ENCODE measurements around the gene PARVA.

Gene PARVA

GRCh38 chr11:12565406-12565805, 188.0 kb downstream of the PARVA start:
- no peak for DNase-seq

DNA sequence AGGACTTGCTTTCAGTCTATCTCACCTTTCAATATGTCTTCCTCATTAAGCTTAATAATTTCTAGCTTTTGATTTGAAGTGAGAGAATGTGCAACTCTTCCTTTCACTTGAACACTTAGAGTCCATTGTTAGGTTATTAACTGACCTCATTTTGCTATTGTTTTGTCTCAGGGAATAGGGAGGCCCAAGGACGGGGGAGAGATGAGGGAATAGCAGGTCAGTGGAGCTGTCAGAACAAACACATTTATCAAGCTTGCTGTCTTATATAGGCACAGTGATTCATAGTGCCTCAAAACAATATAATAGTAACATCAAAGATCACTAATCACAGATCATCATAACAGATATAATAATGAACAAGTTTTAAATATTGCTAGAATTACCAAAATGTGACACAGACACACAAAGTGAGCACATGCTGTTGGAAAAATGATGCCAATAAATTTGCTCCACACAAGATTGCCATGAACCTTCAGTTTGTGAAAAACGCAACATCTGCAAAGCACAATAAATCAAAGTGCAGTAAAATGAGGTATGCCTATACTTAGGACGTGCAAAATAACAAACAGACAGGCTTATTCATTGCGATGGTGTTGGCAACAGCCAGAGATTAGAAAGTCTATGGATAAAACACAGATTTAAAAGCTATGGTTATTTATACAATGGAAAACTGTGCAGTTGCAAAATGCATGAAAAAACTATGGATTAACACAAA, 190.5 kb downstream of the PARVA start:
- no peak for DNase-seq

DNA sequence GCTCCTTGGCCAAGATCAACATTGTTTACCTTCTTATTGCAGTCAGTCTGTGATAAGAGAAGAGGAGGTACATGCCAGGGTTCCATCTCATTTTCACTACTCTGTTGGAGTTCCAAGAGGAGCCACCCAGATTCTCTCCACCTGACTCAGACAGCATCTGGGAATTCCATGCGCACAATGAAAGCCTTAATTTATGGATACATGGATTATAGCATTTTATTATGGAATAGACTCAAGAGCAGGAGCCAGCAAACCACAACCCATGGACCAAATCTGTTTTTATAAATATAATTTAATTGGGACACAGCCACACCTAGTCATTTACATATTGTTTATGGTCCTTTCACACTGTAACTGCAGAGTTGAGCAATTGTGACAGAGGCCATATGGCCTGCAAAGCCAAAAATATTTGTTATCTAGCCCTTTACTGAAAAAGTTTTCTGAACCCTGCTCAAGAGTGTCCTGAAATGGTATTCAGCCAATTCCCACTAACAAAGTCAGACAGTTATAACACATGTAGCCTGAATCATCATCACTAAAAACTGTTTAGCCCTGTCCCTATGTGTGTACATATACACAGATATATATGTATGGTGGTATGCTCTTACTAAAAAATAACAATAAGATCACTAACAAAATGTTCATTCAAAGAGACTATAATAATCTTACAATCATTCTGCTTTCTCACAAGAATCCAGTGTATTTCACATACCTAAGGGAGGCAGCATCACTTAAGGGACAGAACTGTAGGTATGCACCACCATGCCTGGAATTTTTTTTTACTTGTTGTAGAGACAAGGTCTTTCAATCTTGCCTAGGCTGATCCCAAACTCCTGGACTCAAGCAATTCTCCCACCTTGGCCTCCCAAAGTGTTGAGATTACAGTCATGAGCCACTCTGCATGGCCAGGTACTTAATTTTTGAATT, 192.4 kb downstream of the PARVA start:
- no peak for DNase-seq

DNA sequence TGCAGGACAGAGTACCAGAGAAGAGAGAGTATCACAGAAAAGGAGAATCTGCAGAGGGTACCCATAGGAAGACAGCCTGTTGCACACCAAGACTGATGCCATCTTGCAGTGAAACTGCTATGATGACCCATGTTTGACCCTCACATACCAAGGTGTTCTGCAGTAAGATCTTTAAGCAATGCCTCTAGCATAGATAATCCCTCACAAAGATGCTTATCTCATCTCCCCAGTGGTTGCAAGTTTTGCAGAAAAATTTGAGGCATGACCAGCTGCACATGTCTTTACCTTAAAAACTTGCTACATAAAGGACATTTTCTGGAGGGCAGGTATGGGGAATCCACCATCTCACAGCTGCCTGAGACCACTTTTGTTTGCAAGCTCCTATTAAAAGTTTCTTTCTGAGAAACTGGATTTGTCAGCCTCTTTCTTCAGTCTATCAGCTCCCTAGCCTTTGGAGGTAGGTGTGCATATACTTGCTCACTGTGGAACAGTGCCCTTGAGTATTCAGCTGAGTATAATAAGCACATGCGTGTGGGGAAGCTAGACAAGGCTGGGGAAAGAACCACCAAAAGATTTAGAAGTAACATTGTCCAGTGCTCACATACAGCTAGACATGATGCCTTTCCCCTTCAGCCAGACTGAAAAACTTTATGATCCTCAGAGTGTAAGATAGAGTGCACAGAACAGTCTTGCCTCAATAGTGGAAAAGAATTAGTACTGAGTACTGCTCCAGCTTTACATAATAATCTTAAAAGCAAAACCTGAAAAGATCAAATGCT, 196.5 kb downstream of the PARVA start:
- no peak for DNase-seq

DNA sequence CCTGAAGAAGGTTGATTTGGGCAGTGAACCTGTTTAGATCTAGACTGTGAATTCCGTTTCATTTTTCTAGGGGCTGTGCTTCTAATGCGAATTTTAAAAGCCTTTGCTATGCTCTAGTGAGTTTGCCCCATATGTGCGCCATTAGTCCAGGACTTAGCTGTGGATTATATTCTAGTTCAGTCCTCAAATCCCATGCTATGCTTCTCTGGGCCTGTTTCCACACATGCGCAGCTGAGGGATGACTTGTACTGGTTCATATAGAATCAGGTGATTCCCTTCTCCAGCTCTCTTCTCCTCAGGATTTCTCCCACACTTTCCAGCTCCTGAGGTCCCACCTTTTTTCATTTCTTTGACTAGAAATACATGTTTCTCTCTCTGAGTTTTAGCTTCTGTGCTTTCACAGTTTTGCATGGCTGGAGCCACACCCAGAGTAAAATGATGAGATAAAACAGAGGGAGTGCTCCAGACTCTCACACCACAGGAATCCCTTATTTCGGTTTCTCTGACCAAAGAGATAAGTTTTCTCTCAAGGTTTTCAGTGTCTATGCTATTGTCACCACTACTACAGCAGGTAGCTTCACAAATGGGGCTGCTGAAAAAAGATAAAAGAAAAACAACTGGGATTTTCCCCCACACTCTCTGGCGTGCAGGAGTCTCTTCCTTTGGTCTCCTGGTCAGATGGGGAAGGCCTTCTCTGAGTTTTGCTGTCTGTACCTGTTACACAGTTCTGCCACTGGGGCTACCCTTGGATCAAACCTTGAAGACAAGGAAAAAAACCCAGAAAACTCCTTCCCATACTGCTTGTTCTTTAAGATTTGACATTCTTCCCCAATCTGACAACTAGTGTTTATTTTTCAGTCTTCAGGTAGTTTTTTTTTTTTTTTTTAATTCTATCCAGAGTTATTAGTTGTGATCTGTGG, 200.6 kb downstream of the PARVA start:
- no peak for DNase-seq

DNA sequence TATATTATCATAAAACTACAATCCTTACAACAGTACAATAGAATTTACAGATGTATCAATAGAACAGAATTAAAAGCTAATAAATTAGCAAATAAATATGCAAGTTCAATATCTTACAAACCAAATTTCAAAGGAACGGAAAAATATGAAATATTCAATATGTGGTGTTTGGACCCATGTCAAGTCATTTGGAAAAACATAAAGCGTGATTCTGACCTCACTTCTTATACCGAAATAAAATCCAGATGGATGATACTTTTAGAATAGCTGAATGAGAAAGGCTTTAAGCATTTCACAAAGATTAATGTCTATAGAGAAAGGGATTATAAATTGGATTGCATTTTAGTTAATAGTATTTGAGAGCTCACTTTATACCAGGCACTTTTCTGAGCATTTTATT, 204.0 kb downstream of the PARVA start:
- no peak for DNase-seq

- DNase-seq: no peak
Measured at GRCh38 chr11:12581923-12582322, 204.6 kb downstream of the PARVA start.

Measured in inflammatory macrophage (primary cell).